HG03139 (cell line): ENCODE data around the gene MADD.

Experiments
- ATAC-seq: cut with Tn5 transposase; IDR thresholded peaks from one replicate; pipeline ENCODE4 v1.9.1; 2021; ENCODE audit not compliant: unreplicated experiment

MADD gene

DNA sequence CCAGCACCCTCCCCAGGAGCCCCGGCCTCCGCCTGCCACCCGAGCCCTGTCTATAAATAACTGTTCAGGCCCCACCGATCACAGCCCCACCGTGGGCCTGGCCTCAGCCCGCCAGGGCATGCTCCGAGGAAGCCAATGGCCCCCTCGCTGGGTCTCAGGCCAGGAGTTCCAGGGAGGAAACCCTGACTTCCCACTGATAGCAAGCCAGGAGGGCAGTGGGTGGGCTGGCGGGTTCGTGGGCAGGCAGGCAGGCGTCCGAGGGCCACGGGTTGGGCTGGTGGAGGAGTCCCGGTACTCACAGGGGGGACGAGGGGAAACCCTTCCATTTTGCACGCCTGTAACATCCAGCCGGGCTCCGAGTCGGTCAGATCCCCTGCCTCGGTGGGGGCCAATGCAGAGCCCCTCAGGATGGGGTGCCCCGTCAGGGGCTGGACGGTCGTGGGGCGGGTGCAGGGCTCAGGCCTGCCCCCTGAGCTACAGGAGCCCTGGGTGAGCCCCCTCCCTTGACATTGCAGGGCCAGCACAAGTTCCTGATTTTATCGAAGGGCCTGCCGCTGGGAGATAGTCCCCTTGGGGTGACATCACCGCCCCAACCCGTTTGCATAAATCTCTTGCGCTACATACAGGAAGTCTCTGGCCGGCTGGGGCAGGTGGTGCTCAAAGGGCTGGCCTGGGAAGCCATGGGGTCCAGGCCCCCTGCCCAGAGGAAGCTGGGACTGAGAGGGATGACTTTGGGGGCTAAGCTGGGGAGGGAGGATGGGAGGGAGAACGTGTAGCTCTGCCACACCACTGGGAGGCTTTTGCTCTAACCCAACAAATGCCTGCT, 108.3 kb downstream of the MADD start, which contains the start of gene SPI1:
Gene SPI1, minus strand, starts transcription at position 538 of the 826 bp plus-strand sequence. Its CDS starts 194 bp downstream, at position 344.
- peak; percentile 66 for ATAC-seq

DNA sequence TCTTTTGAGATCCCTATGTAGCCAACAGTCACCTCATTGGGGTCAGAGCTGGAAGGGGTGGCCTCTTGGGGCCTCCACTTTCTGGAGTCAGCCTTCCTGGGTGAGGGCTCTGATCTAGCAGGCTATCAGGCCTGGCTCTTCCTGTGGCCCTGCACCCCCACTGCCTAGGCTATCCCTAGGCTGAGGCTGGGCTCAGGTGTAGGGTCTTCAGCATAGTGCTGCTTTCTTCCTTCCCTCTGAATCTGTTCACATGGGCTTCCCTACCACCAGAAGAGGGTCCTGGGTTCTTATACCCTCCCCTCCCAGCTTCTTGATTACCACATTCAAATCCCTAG, 108.9 kb downstream of the MADD start:
- peak; percentile 10 for ATAC-seq

GRCh38 chr11:47379317-47379716, 109.4 kb downstream of the MADD start:
- no peak for ATAC-seq
